WERI-Rb-1 (cell line): ENCODE measurements around the gene BEAN1.

Source experiments
- DNase-seq: peaks from one replicate; pipeline ENCODE4 v3.0.0-alpha.2; 2020
- H3K27ac ChIP-seq: fragments of 250-450 bp; sonication (Bioruptor Pico); 2 replicates; pipeline ENCODE4 v1.5.1; 2020; ENCODE audit warnings: mild to moderate bottlenecking, moderate library complexity
- H3K27me3 ChIP-seq: fragments of 250-450 bp; sonication (Bioruptor Pico); 2 replicates; pipeline ENCODE4 v1.5.1; 2021; ENCODE audit warnings: mild to moderate bottlenecking, low read depth, moderate library complexity; ENCODE audit not compliant: insufficient read depth, severe bottlenecking
- H3K36me3 ChIP-seq: fragments of 250-450 bp; sonication (Bioruptor Pico); 2 replicates; pipeline ENCODE4 v1.5.1; 2020; ENCODE audit warnings: mild to moderate bottlenecking, moderate library complexity
- H3K4me3 ChIP-seq: 2 replicates; pipeline ENCODE4 v1.5.1; 2011; ENCODE audit warnings: low read depth, mild to moderate bottlenecking, control low read depth, low read length
- H3K9me3 ChIP-seq: fragments of 250-450 bp; sonication (Bioruptor Pico); 2 replicates; pipeline ENCODE4 v1.5.1; 2021; ENCODE audit warnings: mild to moderate bottlenecking, moderate library complexity; ENCODE audit not compliant: severe bottlenecking
- TF ChIP-seq, protein P1 (sequence below): IDR thresholded peaks from 2 replicates; pipeline ENCODE4 v1.5.1; 2011; ENCODE audit warnings: low read depth, mild to moderate bottlenecking, control low read depth, inconsistent platforms, low read length

The BEAN1 gene

GRCh38 chr16:66478733-66479511 lies 51.8 kb downstream of the BEAN1 start:
- Histone ChIP-seq H3K4me3 (no peak overlapping the region), H3K36me3 (no peaks in the 10 kb centered on the region), H3K27me3 (no peaks in the 10 kb centered on the region), H3K9me3 (no peaks in the 10 kb centered on the region), H3K27ac (no peak overlapping the region)
- DNase-seq, result peak; percentile 75
- TF ChIP-seq, protein P1, sequence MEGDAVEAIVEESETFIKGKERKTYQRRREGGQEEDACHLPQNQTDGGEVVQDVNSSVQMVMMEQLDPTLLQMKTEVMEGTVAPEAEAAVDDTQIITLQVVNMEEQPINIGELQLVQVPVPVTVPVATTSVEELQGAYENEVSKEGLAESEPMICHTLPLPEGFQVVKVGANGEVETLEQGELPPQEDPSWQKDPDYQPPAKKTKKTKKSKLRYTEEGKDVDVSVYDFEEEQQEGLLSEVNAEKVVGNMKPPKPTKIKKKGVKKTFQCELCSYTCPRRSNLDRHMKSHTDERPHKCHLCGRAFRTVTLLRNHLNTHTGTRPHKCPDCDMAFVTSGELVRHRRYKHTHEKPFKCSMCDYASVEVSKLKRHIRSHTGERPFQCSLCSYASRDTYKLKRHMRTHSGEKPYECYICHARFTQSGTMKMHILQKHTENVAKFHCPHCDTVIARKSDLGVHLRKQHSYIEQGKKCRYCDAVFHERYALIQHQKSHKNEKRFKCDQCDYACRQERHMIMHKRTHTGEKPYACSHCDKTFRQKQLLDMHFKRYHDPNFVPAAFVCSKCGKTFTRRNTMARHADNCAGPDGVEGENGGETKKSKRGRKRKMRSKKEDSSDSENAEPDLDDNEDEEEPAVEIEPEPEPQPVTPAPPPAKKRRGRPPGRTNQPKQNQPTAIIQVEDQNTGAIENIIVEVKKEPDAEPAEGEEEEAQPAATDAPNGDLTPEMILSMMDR, result peak; percentile 95

GRCh38 chr16:66479661-66480264 lies 52.7 kb downstream of the BEAN1 start:
- Histone ChIP-seq H3K36me3 (no peaks in the 10 kb centered on the region), H3K27me3 (no peaks in the 10 kb centered on the region), H3K27ac (no peak overlapping the region), H3K9me3 (no peaks in the 10 kb centered on the region), H3K4me3 (no peak overlapping the region)
- no peak for DNase-seq
- TF ChIP-seq, protein P1, result no peak

DNA sequence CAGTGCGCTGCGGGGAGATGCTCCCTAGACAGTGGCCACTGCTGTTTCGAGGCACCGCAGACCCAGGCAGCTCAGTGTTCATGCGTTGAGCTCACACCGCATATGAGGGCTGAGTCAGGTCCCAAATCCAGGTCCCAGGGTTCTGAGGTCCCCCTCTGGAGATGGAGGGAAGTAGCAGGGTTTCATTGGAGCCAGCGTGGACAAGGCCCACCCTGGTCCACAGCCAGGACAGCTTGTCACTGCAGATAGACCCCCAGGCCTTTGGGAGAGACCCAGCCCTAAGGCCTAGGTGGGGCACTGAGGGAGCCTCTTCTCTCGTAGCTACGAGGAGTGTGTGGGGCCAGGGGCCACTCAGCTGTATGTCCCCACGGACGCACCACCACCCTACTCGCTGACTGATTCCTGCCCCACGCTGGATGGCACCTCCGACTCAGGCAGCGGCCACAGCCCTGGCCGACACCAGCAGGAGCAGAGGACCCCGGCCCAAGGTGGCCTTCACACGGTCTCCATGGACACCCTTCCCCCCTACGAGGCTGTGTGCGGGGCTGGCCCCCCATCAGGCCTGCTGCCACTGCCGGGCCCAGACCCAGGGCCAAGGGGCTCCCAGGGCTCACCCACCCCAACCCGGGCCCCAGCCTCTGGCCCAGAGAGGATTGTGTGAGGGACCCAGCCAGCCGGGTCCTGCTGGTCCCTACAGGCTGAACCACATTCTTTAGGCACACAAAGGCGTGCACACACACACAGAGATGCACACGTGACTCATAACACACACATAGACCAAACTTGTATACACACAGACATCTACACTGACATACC lies 53.4 kb downstream of the BEAN1 start:
- TF ChIP-seq, protein P1, result no peak
- no peak for DNase-seq
- no peaks in the 10 kb centered on the region for H3K27me3 ChIP-seq
- no peaks in the 10 kb centered on the region for H3K36me3 ChIP-seq
- H3K9me3 ChIP-seq, result no peaks in the 10 kb centered on the region
- H3K27ac ChIP-seq, result no peak overlapping the region
- no peak overlapping the region for H3K4me3 ChIP-seq

DNA sequence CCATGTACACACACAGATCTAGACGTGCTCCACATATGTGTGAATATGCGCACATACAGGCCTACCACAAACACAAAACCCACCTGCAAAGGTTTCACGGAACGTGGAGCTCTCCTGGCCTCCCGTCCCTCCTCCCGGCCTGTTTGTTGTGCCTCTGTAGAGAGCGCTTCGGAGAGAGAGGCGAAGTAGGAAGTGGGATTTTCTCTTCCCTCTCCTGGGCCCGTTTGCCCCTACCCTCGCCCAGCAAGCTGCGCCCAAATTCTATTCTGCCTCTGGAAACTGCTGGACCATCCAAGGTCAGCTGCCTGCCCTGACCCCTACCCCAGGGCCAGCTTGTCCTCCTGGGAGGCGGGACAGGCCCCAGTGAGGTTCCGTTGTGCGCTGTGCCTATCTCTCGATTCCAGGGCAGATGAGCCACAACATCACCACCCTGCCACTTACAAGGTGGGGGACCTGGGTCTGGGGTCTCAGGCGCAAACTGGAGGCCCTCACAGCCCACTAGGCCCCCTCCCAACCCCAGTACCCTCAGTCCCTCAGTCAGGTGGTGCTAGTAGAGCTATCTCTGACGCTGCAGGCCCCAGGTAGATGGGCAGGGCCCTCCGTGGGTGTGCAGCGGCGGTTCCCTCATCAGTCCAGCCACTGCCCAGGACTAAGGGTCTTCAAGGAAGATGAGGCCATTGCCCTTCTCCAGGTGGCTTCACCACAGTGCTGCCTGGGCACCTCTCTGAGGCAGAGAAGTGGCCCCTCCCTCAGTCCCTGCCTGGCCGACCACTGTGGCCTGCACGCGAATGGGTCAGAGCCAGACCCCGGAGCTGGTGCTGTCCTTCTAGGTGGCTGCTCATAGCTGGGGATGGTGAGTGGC lies 54.2 kb downstream of the BEAN1 start:
- no peak overlapping the region for H3K4me3 ChIP-seq
- no peaks in the 10 kb centered on the region for H3K27me3 ChIP-seq
- H3K27ac ChIP-seq, result no peak overlapping the region
- no peaks in the 10 kb centered on the region for H3K9me3 ChIP-seq
- H3K36me3 ChIP-seq, result no peaks in the 10 kb centered on the region
- no peak for DNase-seq
- TF ChIP-seq, protein P1, result no peak

DNA sequence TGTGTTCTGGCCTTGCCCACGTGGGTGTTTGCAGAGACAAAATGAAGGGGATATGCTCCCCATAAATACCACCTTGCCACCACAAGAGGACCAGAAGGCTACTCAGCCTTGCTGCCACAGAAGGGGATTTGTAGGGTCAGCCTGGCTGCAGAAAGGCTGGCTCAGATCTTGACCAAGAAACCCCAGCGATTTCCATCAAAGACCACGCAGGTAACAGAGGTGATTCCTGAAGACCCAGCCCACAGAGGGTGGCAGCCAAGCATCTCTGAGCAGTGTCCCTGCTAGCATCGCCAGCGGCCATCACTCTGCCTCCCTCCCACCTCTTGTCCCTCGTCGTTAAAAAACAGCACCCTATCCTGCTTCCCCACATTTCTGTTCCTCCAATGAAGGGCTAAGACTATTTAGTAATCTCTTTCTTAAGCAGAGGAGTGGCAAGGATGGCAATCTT lies 54.9 kb downstream of the BEAN1 start:
- Histone ChIP-seq H3K27ac (no peak overlapping the region), H3K36me3 (no peaks in the 10 kb centered on the region), H3K4me3 (no peak overlapping the region), H3K9me3 (no peaks in the 10 kb centered on the region), H3K27me3 (no peaks in the 10 kb centered on the region)
- no peak for DNase-seq
- TF ChIP-seq, protein P1, result no peak
